ENCODE results near the gene C12orf42. TPM values are rescaled to one million over a fixed set of nuclear protein-coding genes. Genes with fewer than 3 reads are reported as not detected.

The C12orf42 gene
- total and polyA plus RNA-seq, 2 experiments from 2014 or later = not detected

- Histone ChIP-seq H3K27ac (no peak overlapping the region), H3F3A (ENCODE audit: insufficient read depth) (no peaks in the 10 kb centered on the region), H3K9ac (no peak overlapping the region), H3K4me1 (ENCODE audit: insufficient read depth) (no peaks in the 10 kb centered on the region), H3K9me3 (ENCODE audit: low read depth) (no peaks in the 10 kb centered on the region), H3K27me3 (replicated peaks; ENCODE audit: insufficient read depth) (peaks cover 22% of the 10 kb centered on the region), H3K79me2 (ENCODE audit: insufficient read depth) (no peaks in the 10 kb centered on the region), H3K4me2 (ENCODE audit: unreplicated experiment) (no peak overlapping the region), H3K4me3 (no peak overlapping the region), H4K20me1 (ENCODE audit: insufficient read depth) (no peaks in the 10 kb centered on the region), H3K9me2 (ENCODE audit: insufficient read depth) (no peaks in the 10 kb centered on the region), H2AFZ (no peak overlapping the region), H3K36me3 (ENCODE audit: low read depth) (no peaks in the 10 kb centered on the region)
- no peak for DNase-seq
- in situ Hi-C loops (cut with MboI) = no loop called here
- no peak for TF ChIP-seq EZH2phosphoT487 (IDR thresholded peaks at IDR 0.05; ENCODE audit: insufficient read depth, low read depth)
- TF ChIP-seq EZH2 (IDR thresholded peaks at IDR 0.05; ENCODE audit: insufficient read depth, poor library complexity, severe bottlenecking) = no peak
- 54 to 57% methylated on average over 5 of the region's 5 CpGs for WGBS, 2 experiments (ENCODE audit: low coverage in 1 of 2, low lambda C conversion rate in 2 of 2, missing lambda C conversion rate in 2 of 2)
Observed at GRCh38 chr12:103494051-103494733, 1.6 kb downstream of the C12orf42 start.

- TF ChIP-seq EZH2phosphoT487 (IDR thresholded peaks at IDR 0.05; ENCODE audit: insufficient read depth, low read depth) (no peak), EZH2 (IDR thresholded peaks at IDR 0.05; ENCODE audit: insufficient read depth, poor library complexity, severe bottlenecking) (no peak)
- H3K4me3 ChIP-seq = no peak overlapping the region
- no peak overlapping the region for H3K4me2 ChIP-seq (ENCODE audit: unreplicated experiment)
- 65 to 67% methylated on average over 4 of the region's 4 CpGs for WGBS, 2 experiments (ENCODE audit: low coverage in 1 of 2, low lambda C conversion rate in 2 of 2, missing lambda C conversion rate in 2 of 2)
- in situ Hi-C loops (cut with MboI) = no loop called here
- no peaks in the 10 kb centered on the region for H3F3A ChIP-seq (ENCODE audit: insufficient read depth)
- DNase-seq = no peak
- no peaks in the 10 kb centered on the region for H3K79me2 ChIP-seq (ENCODE audit: insufficient read depth)
- no peak overlapping the region for H3K9ac ChIP-seq
- no peak overlapping the region for H3K27ac ChIP-seq
- H2AFZ ChIP-seq = no peak overlapping the region
- no peaks in the 10 kb centered on the region for H3K9me3 ChIP-seq (ENCODE audit: low read depth)
- H3K9me2 ChIP-seq (ENCODE audit: insufficient read depth) = no peaks in the 10 kb centered on the region
- peaks cover 22% of the 10 kb centered on the region for H3K27me3 ChIP-seq (replicated peaks; ENCODE audit: insufficient read depth)
- no peaks in the 10 kb centered on the region for H3K36me3 ChIP-seq (ENCODE audit: low read depth)
- H3K4me1 ChIP-seq (ENCODE audit: insufficient read depth) = no peaks in the 10 kb centered on the region
- no peaks in the 10 kb centered on the region for H4K20me1 ChIP-seq (ENCODE audit: insufficient read depth)
Observed at GRCh38 chr12:103493199-103493598, 2.6 kb downstream of the C12orf42 start.

- in situ Hi-C loops (cut with MboI) = no loop called here
- no peaks in the 10 kb centered on the region for H3K36me3 ChIP-seq (ENCODE audit: low read depth)
Observed at GRCh38 chr12:103482365-103482764, 13.4 kb downstream of the C12orf42 start.

GRCh38 chr12:103475073-103475472 lies 20.7 kb downstream of the C12orf42 start:
- Histone ChIP-seq H3K79me2 (ENCODE audit: insufficient read depth) (no peaks in the 10 kb centered on the region), H3K27me3 (replicated peaks; ENCODE audit: insufficient read depth) (no peaks in the 10 kb centered on the region), H3K9me2 (ENCODE audit: insufficient read depth) (no peaks in the 10 kb centered on the region), H3K36me3 (ENCODE audit: low read depth) (no peaks in the 10 kb centered on the region), H3F3A (ENCODE audit: insufficient read depth) (no peaks in the 10 kb centered on the region), H3K4me1 (ENCODE audit: insufficient read depth) (no peaks in the 10 kb centered on the region), H3K9me3 (ENCODE audit: low read depth) (no peaks in the 10 kb centered on the region), H3K9ac (no peak overlapping the region), H2AFZ (no peak overlapping the region), H3K4me3 (no peak overlapping the region), H4K20me1 (ENCODE audit: insufficient read depth) (no peaks in the 10 kb centered on the region), H3K27ac (no peak overlapping the region), H3K4me2 (ENCODE audit: unreplicated experiment) (no peak overlapping the region)
- 63 to 67% methylated on average over 2 of the region's 2 CpGs for WGBS, 2 experiments (ENCODE audit: low coverage in 1 of 2, low lambda C conversion rate in 2 of 2, missing lambda C conversion rate in 2 of 2)
- DNase-seq = no peak
- TF ChIP-seq EZH2phosphoT487 (IDR thresholded peaks at IDR 0.05; ENCODE audit: insufficient read depth, low read depth) (no peak), EZH2 (IDR thresholded peaks at IDR 0.05; ENCODE audit: insufficient read depth, poor library complexity, severe bottlenecking) (no peak)
- in situ Hi-C loops (cut with MboI) = no loop called here

More at GRCh38 chr12:103482365-103482764, 13.4 kb downstream of the C12orf42 start:
- DNase-seq = no peak
- no peaks in the 10 kb centered on the region for H3K79me2 ChIP-seq (ENCODE audit: insufficient read depth)
- H3K4me1 ChIP-seq (ENCODE audit: insufficient read depth) = no peaks in the 10 kb centered on the region
- no peaks in the 10 kb centered on the region for H4K20me1 ChIP-seq (ENCODE audit: insufficient read depth)
- no peaks in the 10 kb centered on the region for H3K9me2 ChIP-seq (ENCODE audit: insufficient read depth)
- H3K9ac ChIP-seq = no peak overlapping the region
- H3K4me2 ChIP-seq (ENCODE audit: unreplicated experiment) = no peak overlapping the region
- no peaks in the 10 kb centered on the region for H3K27me3 ChIP-seq (replicated peaks; ENCODE audit: insufficient read depth)
- no peak overlapping the region for H2AFZ ChIP-seq
- H3F3A ChIP-seq (ENCODE audit: insufficient read depth) = no peaks in the 10 kb centered on the region
- no peak overlapping the region for H3K27ac ChIP-seq
- no peaks in the 10 kb centered on the region for H3K9me3 ChIP-seq (ENCODE audit: low read depth)
- WGBS, 2 experiments (ENCODE audit: low coverage in 1 of 2, low lambda C conversion rate in 2 of 2, missing lambda C conversion rate in 2 of 2) = 35 to 38% methylated on average over 4 of the region's 4 CpGs
- no peak overlapping the region for H3K4me3 ChIP-seq
- TF ChIP-seq EZH2 (IDR thresholded peaks at IDR 0.05; ENCODE audit: insufficient read depth, poor library complexity, severe bottlenecking) = no peak
- TF ChIP-seq EZH2phosphoT487 (IDR thresholded peaks at IDR 0.05; ENCODE audit: insufficient read depth, low read depth) = no peak

Measured in GM23248 (cell line).